ENCODE results near the gene ARL14.

GRCh38 chr3:160703974-160704373 is 27.0 kb downstream of the ARL14 start:
- TF ChIP-seq YY1 (IDR thresholded peaks at IDR 0.05; ENCODE audit: insufficient read depth, insufficient read length) = no peak
- no peak for TF ChIP-seq ZNF274 (IDR thresholded peaks at IDR 0.05; ENCODE audit: low read depth, low read length)
- TF ChIP-seq SUZ12 (IDR thresholded peaks at IDR 0.05; ENCODE audit: extremely low read depth, insufficient read depth, insufficient read length) = no peak

Data from NT2/D1 (cell line).